ENCODE data around the gene ZNF628.

- no peak for TF ChIP-seq POLR2AphosphoS5 (IDR thresholded peaks at IDR 0.05)
- TF ChIP-seq POLR2A (IDR thresholded peaks at IDR 0.05): no peak
- no peak for TF ChIP-seq CTCF (IDR thresholded peaks at IDR 0.05)
- no peak for TF ChIP-seq EP300 (IDR thresholded peaks at IDR 0.05)
Observed at GRCh38 chr19:55471266-55471665, 5.2 kb upstream of the ZNF628 start.
